Muscle of leg (tissue), 11 donors: Measurements from ENCODE around the gene PPTC7. TPM values are rescaled to one million over a fixed set of nuclear protein-coding genes. Genes with fewer than 3 reads are reported as not detected.
A peak's percentile ranks its signal among the peaks of the same experiment; 100 is the strongest.
"Not testable (repeated sequence)": the region's sequence is repeated elsewhere in the genome, so short reads cannot be mapped to it uniquely, and the experiment has no call there.

Experiments
- DNase-seq: peaks from one replicate; pipeline ENCODE4 v3.0.0; 2013
- H3K27ac ChIP-seq: one replicate; pipeline ENCODE4 v1.5.1; 2013; ENCODE audit warnings: mild to moderate bottlenecking, low read length, control low read depth
- H3K27me3 ChIP-seq: one replicate; pipeline ENCODE4 v1.6.1; 2013; ENCODE audit warnings: low read length; ENCODE audit not compliant: control insufficient read depth, insufficient read depth
- H3K36me3 ChIP-seq: one replicate; pipeline ENCODE4 v1.6.1; 2013; ENCODE audit warnings: low read length; ENCODE audit not compliant: control insufficient read depth, insufficient read depth
- H3K4me1 ChIP-seq: one replicate; pipeline ENCODE4 v1.6.1; 2013; ENCODE audit warnings: low read length; ENCODE audit not compliant: control insufficient read depth, insufficient read depth
- H3K4me3 ChIP-seq: one replicate; pipeline ENCODE4 v1.5.1; 2013; ENCODE audit warnings: low read length, control low read depth
- H3K9me3 ChIP-seq: replicated peaks from 2 replicates; pipeline ENCODE4 v1.6.1; 2013; ENCODE audit warnings: low read depth, low read length; ENCODE audit not compliant: control insufficient read depth
- WGBS: methylation state at CpG from one replicate; pipeline ENCODE4 v1.1.5; 2013; ENCODE audit warnings: missing lambda C conversion rate; ENCODE audit not compliant: insufficient coverage; 5-methylcytosine and 5-hydroxymethylcytosine counted together
- polyA plus RNA-seq, 8 donors: library from polyadenylated mRNA; unstranded; fragments of 120-200 nt; gene quantifications; one replicate each; pipeline versions ENCODE4 v1.2.1 to v1.2.3, GENCODE V29; 2013; ENCODE audit warnings: inconsistent platforms in 1 of 8, low replicate concordance in 1 of 8; ENCODE audit not compliant: insufficient read length in 8 of 8, insufficient read depth in 1 of 8
- total RNA-seq: library from RNA; stranded (reverse); fragments of 120-200 nt; gene quantifications from one replicate; pipeline ENCODE4 v1.2.4, GENCODE V29; 2013

PPTC7 gene
- total and polyA plus RNA-seq, 9 donors, result 3.8 to 12.1 (median 11.0) TPM

DNA sequence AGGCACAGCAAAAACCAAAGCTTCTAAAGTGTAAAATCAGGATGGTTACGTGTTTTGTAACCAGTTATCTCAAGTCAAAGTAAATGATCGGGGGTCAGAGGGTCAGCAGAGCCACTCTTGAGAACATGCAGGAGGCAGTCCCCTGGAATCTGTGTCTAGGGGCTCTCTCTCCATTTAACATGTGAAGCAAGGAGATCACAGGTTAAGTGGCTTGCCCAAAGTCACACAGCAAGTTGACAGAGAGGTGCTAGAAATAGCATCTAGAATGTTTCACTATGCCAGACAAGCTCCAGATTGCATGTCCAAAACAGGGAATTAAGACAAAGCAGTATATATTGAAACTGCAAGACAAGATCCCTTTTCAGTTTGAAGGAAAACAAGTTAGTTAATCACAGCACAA is 33.4 kb downstream of the PPTC7 start:
- DNase-seq, result no peak
- Histone ChIP-seq H3K4me3 (no peak overlapping the region), H3K27me3 (no peaks in the 10 kb centered on the region), H3K9me3 (no peaks in the 10 kb centered on the region), H3K36me3 (peaks cover 6% of the 10 kb centered on the region), H3K27ac (no peak overlapping the region), H3K4me1 (no peaks in the 10 kb centered on the region)
- 82% methylated on average over 2 of the region's 2 CpGs for WGBS

DNA sequence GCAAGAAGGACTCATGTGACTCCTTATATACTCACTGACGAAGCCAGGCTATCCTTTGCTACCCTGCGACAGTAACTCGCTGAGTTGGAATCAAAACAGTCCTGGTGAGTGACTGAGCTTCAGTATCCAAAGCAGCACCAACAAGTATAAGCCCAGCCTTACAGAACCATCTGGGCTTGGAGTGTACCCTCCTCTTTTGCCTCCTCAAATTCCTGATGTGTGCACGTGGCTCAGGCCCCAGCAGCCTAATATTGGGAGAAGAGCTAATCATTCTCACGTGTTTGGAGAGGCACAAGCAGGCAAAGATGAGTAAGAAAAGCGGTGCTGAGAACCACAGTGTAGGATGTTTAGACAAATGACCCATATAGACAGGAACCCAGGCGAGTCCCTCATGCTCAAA is 34.4 kb downstream of the PPTC7 start:
- WGBS, result 97% methylated on average over 5 of the region's 7 CpGs
- Histone ChIP-seq H3K27me3 (no peaks in the 10 kb centered on the region), H3K4me3 (no peak overlapping the region), H3K9me3 (no peaks in the 10 kb centered on the region), H3K27ac (no peak overlapping the region), H3K4me1 (peaks cover 2% of the 10 kb centered on the region), H3K36me3 (peaks cover 6% of the 10 kb centered on the region)
- DNase-seq, result no peak

GRCh38 chr12:110547090-110547489 is 36.0 kb downstream of the PPTC7 start:
- peaks cover 7% of the 10 kb centered on the region for H3K4me1 ChIP-seq
- no peaks in the 10 kb centered on the region for H3K27me3 ChIP-seq
- no peak for DNase-seq
- no peaks in the 10 kb centered on the region for H3K9me3 ChIP-seq
- no peak overlapping the region for H3K4me3 ChIP-seq
- 83% methylated on average over 1 of the region's 2 CpGs for WGBS
- H3K27ac ChIP-seq, result no peak overlapping the region
- peaks cover 7% of the 10 kb centered on the region for H3K36me3 ChIP-seq

GRCh38 chr12:110546339-110546738 is 36.8 kb downstream of the PPTC7 start:
- Histone ChIP-seq H3K36me3 (peaks cover 9% of the 10 kb centered on the region), H3K27ac (no peak overlapping the region), H3K9me3 (no peaks in the 10 kb centered on the region), H3K4me3 (no peak overlapping the region), H3K27me3 (no peaks in the 10 kb centered on the region), H3K4me1 (peaks cover 7% of the 10 kb centered on the region)
- DNase-seq, result peak; percentile 9
- WGBS, result 69% methylated on average over 2 of the region's 3 CpGs

DNA sequence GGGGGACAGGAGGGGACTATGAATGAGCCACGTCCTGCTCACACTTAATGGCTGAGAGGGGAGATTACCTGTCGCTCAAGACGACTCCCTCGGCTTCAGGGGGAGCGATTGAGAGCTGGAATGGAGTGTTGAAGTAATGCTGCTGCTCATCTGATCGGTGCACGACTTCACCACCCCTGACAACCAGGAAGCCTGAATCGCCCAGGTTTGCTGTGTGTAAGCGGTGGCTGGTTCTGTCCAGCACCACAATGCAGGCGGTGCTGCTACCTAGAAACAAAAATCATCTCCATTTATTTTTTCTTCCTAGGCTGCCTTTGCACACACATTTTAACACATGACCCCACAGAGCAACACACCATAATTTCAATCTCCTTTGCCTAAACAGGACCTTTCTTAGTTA is 37.3 kb downstream of the PPTC7 start:
- no peaks in the 10 kb centered on the region for H3K9me3 ChIP-seq
- no peak for DNase-seq
- no peak overlapping the region for H3K4me3 ChIP-seq
- H3K4me1 ChIP-seq, result peaks cover 7% of the 10 kb centered on the region
- peaks cover 9% of the 10 kb centered on the region for H3K36me3 ChIP-seq
- H3K27me3 ChIP-seq, result no peaks in the 10 kb centered on the region
- H3K27ac ChIP-seq, result no peak overlapping the region
- WGBS, result 88% methylated on average over 5 of the region's 10 CpGs

DNA sequence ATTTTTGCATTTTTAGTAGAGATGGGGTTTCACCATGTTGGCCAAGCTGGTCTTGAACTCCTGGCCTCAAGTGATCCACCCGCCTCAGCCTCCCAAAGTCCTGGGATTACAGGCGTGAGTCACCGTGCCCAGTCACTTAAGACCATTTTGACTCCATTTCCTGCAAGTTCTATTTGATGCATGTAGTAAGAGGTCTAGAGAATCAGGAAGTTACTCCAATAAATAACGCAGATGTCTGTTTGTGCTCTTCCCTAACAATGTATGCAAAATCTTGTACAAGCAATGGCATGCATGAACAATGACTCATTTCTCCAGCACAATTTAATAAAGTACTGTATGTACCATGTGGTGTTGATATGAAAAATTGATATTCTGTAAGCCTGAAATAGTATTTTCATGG is 37.9 kb downstream of the PPTC7 start:
- not testable (repeated sequence) for H3K4me3 ChIP-seq, H3K4me1 ChIP-seq, DNase-seq, H3K27ac ChIP-seq, H3K9me3 ChIP-seq, H3K27me3 ChIP-seq, H3K36me3 ChIP-seq
- no CpG with 5 or more reads among the region's 4 CpGs for WGBS

- Histone ChIP-seq H3K4me3 (no peak overlapping the region), H3K9me3 (no peaks in the 10 kb centered on the region), H3K27ac (no peak overlapping the region), H3K27me3 (no peaks in the 10 kb centered on the region), H3K36me3 (peaks cover 9% of the 10 kb centered on the region), H3K4me1 (peaks cover 7% of the 10 kb centered on the region)
- no CpG with 5 or more reads among the region's 4 CpGs for WGBS
- no peak for DNase-seq
Measured at GRCh38 chr12:110543965-110544364, 39.2 kb downstream of the PPTC7 start.

- no peak overlapping the region for H3K4me3 ChIP-seq
- H3K9me3 ChIP-seq, result no peaks in the 10 kb centered on the region
- no peaks in the 10 kb centered on the region for H3K27me3 ChIP-seq
- H3K36me3 ChIP-seq, result peaks cover 11% of the 10 kb centered on the region
- peak; percentile 86 for DNase-seq
- H3K4me1 ChIP-seq, result peaks cover 7% of the 10 kb centered on the region
- H3K27ac ChIP-seq, result no peak overlapping the region
- WGBS, result 48% methylated on average over 3 of the region's 7 CpGs
Measured at GRCh38 chr12:110543252-110543959, 39.7 kb downstream of the PPTC7 start.

- DNase-seq, result no peak
- WGBS, result 91% methylated on average over 6 of the region's 8 CpGs
- no peaks in the 10 kb centered on the region for H3K9me3 ChIP-seq
- no peaks in the 10 kb centered on the region for H3K27me3 ChIP-seq
- H3K4me1 ChIP-seq, result peaks cover 12% of the 10 kb centered on the region
- no peak overlapping the region for H3K27ac ChIP-seq
- H3K4me3 ChIP-seq, result no peak overlapping the region
- peaks cover 26% of the 10 kb centered on the region for H3K36me3 ChIP-seq
Measured at GRCh38 chr12:110540048-110540447, 43.1 kb downstream of the PPTC7 start.

GRCh38 chr12:110538869-110539622 is 44.1 kb downstream of the PPTC7 start:
- Histone ChIP-seq H3K36me3 (peaks cover 26% of the 10 kb centered on the region), H3K4me1 (peaks cover 12% of the 10 kb centered on the region)
- no CpG with 5 or more reads among the region's 5 CpGs for WGBS

More at GRCh38 chr12:110538869-110539622, 44.1 kb downstream of the PPTC7 start:
- H3K9me3 ChIP-seq, result no peaks in the 10 kb centered on the region
- no peak for DNase-seq
- H3K27me3 ChIP-seq, result no peaks in the 10 kb centered on the region
- H3K4me3 ChIP-seq, result no peak overlapping the region
- H3K27ac ChIP-seq, result no peak overlapping the region
